Progenitor cell of endocrine pancreas (in vitro differentiated cells): ENCODE results near the gene MRGPRG. TPM values are rescaled to one million over a fixed set of nuclear protein-coding genes. Genes with fewer than 3 reads are reported as not detected.

Experiments used
- DNase-seq: peaks from one replicate; pipeline ENCODE4 v3.0.0; 2021; ENCODE audit warnings: low spot score; ENCODE audit not compliant: unreplicated experiment
- H3K27ac Mint-ChIP-seq: 2 replicates; pipeline ENCODE4 v1.8.0; 2021; ENCODE audit warnings: mild to moderate bottlenecking, moderate library complexity, mixed read lengths
- H3K27me3 Mint-ChIP-seq: 2 replicates; pipeline ENCODE4 v1.8.0; 2021; ENCODE audit warnings: mixed read lengths
- H3K36me3 Mint-ChIP-seq: 2 replicates; pipeline ENCODE4 v1.8.0; 2022; ENCODE audit warnings: mixed read lengths; ENCODE audit not compliant: insufficient read depth
- H3K4me1 Mint-ChIP-seq: 2 replicates; pipeline ENCODE4 v1.8.0; 2021; ENCODE audit warnings: low read depth, mixed read lengths
- H3K4me3 Mint-ChIP-seq: 2 replicates; pipeline ENCODE4 v1.8.0; 2021; ENCODE audit warnings: low read depth, mild to moderate bottlenecking, moderate library complexity, mixed read lengths
- H3K9me3 Mint-ChIP-seq: 2 replicates; pipeline ENCODE4 v1.8.0; 2021; ENCODE audit warnings: low read depth, mixed read lengths
- CTCF ChIP-seq: fragments of 200-600 bp; sonication (generic); IDR thresholded peaks from one replicate; pipeline ENCODE4 v1.5.0; 2021; ENCODE audit warnings: antibody characterized with exemption, mild to moderate bottlenecking; ENCODE audit not compliant: unreplicated experiment
- total RNA-seq: library from RNA; stranded (reverse); gene quantifications from 2 replicates; pipeline ENCODE4 v1.2.1, GENCODE V29; 2021

Gene MRGPRG
- total RNA-seq, 1 donor from 2014 or later = not detected

GRCh38 chr11:3243880-3244279 is 25.3 kb upstream of the MRGPRG start:
- Mint-ChIP-seq H3K27me3 (peaks cover 13% of the 10 kb centered on the region), H3K4me3 (no peak overlapping the region), H3K36me3 (no peaks in the 10 kb centered on the region), H3K4me1 (no peaks in the 10 kb centered on the region), H3K9me3 (peaks cover 3% of the 10 kb centered on the region), H3K27ac (no peak overlapping the region)
- TF ChIP-seq CTCF = no peak
- no peak for DNase-seq

- Mint-ChIP-seq H3K9me3 (no peaks in the 10 kb centered on the region), H3K4me1 (no peaks in the 10 kb centered on the region), H3K27me3 (peaks cover 50% of the 10 kb centered on the region), H3K36me3 (no peaks in the 10 kb centered on the region), H3K4me3 (no peak overlapping the region), H3K27ac (no peak overlapping the region)
- DNase-seq = no peak
- TF ChIP-seq CTCF = no peak
These were observed 18.5 kb upstream of the MRGPRG start for GRCh38 chr11:3237119-3237518.

GRCh38 chr11:3234846-3235245 is 16.2 kb upstream of the MRGPRG start:
- no peaks in the 10 kb centered on the region for H3K9me3 Mint-ChIP-seq
- H3K4me1 Mint-ChIP-seq = no peaks in the 10 kb centered on the region
- no peaks in the 10 kb centered on the region for H3K36me3 Mint-ChIP-seq
- DNase-seq = no peak
- H3K27ac Mint-ChIP-seq = no peak overlapping the region
- peaks cover 44% of the 10 kb centered on the region for H3K27me3 Mint-ChIP-seq
- no peak for TF ChIP-seq CTCF
- H3K4me3 Mint-ChIP-seq = no peak overlapping the region

GRCh38 chr11:3232956-3233355 is 14.3 kb upstream of the MRGPRG start:
- no peak for TF ChIP-seq CTCF
- no peaks in the 10 kb centered on the region for H3K36me3 Mint-ChIP-seq
- peaks cover 38% of the 10 kb centered on the region for H3K27me3 Mint-ChIP-seq
- no peaks in the 10 kb centered on the region for H3K4me1 Mint-ChIP-seq
- no peak overlapping the region for H3K27ac Mint-ChIP-seq
- DNase-seq = no peak
- H3K4me3 Mint-ChIP-seq = no peak overlapping the region
- H3K9me3 Mint-ChIP-seq = no peaks in the 10 kb centered on the region

- TF ChIP-seq CTCF = no peak
- no peaks in the 10 kb centered on the region for H3K9me3 Mint-ChIP-seq
- DNase-seq = no peak
- no peaks in the 10 kb centered on the region for H3K4me1 Mint-ChIP-seq
- H3K27ac Mint-ChIP-seq = no peak within 1 kb of the TSS
- H3K27me3 Mint-ChIP-seq = peaks cover 38% of the 10 kb centered on the region
- H3K4me3 Mint-ChIP-seq = no peak within 1 kb of the TSS
- no peaks in the 10 kb centered on the region for H3K36me3 Mint-ChIP-seq
These were observed 13.5 kb upstream of the MRGPRG start, which contains the start of gene MRGPRE for GRCh38 chr11:3231851-3232744. Gene MRGPRE (minus strand): TSS chr11:3232417. CDS start chr11:3228799, 3,618 bp downstream.
